AG04450 (cell line): ENCODE data around the gene RET. TPM values are rescaled to one million over a fixed set of nuclear protein-coding genes. Genes with fewer than 3 reads are reported as not detected.

ENCODE experiments used
- CTCF ChIA-PET: fragments of 300-600, 350-600 bp; formaldehyde crosslinking; extraction: SDS; loops from one replicate; lab custom pipeline; 2022; ENCODE audit warnings: antibody characterized with exemption, inconsistent platforms; lab: Charles Lee
- POLR2A ChIA-PET: fragments of 350-600 bp; formaldehyde crosslinking; extraction: SDS; loops from one replicate; lab custom pipeline; 2021; ENCODE audit warnings: antibody characterized with exemption, inconsistent platforms; lab: Yijun Ruan, JAX
- DNase-seq: peaks from one replicate; pipeline ENCODE4 v3.0.0-alpha.2; 2011; ENCODE audit warnings: low read depth, low spot score
- H3K27ac ChIP-seq: one replicate; pipeline ENCODE4 v1.5.1; 2012; ENCODE audit warnings: low read depth, low read length, control low read depth
- H3K27me3 ChIP-seq: one replicate; pipeline ENCODE4 v1.6.0; 2012; ENCODE audit warnings: low read length; ENCODE audit not compliant: control insufficient read depth, insufficient read depth
- H3K4me3 ChIP-seq: 2 replicates; pipeline ENCODE4 v1.5.1; 2011; ENCODE audit warnings: mild to moderate bottlenecking, low read depth, low read length, control low read depth
- H3K9me3 ChIP-seq: 2 replicates; pipeline ENCODE4 v1.5.1; 2012; ENCODE audit warnings: low read length; ENCODE audit not compliant: control insufficient read depth, insufficient read depth
- polyA plus RNA-seq: library from polyadenylated mRNA; depleted of rRNA; stranded (reverse); fragments of >200 nt; gene quantifications from 2 replicates; pipeline ENCODE4 v1.2.3, GENCODE V29; 2011
- TF ChIP-seq, protein P1 (sequence below): IDR thresholded peaks from 2 replicates; pipeline ENCODE4 v1.5.1; 2011; ENCODE audit warnings: low read depth, low read length, control low read depth, inconsistent platforms

The RET gene
- polyA plus RNA-seq, 1 experiment = 0.06 TPM

DNA sequence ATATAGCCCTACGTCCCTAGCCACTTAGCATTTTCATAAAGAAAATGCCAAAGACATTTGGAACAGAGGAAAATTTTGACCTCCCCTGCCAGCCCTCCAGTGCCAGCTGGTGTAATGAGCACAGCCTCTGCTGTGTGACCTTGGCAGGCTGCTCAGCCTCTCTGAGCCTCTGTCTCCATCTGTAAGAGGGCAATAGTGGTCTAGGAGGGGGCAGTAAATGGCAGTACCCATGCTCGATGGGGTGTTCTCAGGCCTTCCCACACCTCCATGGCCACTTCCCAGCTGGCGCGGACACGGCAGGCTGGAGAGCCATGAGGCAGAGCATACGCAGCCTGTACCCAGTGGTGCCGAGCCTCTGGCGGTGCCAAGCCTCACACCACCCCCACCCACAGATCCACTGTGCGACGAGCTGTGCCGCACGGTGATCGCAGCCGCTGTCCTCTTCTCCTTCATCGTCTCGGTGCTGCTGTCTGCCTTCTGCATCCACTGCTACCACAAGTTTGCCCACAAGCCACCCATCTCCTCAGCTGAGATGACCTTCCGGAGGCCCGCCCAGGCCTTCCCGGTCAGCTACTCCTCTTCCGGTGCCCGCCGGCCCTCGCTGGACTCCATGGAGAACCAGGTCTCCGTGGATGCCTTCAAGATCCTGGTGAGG is 37.3 kb downstream of the RET start:
- Histone ChIP-seq H3K27ac (no peak overlapping the region), H3K9me3 (no peaks in the 10 kb centered on the region; the same call in 1 of the 2 replicates), H3K4me3 (no peak overlapping the region), H3K27me3 (peaks cover 8% of the 10 kb centered on the region)
- ChIA-PET CTCF (no interaction called here), POLR2A (no interaction called here)
- TF ChIP-seq, protein P1, sequence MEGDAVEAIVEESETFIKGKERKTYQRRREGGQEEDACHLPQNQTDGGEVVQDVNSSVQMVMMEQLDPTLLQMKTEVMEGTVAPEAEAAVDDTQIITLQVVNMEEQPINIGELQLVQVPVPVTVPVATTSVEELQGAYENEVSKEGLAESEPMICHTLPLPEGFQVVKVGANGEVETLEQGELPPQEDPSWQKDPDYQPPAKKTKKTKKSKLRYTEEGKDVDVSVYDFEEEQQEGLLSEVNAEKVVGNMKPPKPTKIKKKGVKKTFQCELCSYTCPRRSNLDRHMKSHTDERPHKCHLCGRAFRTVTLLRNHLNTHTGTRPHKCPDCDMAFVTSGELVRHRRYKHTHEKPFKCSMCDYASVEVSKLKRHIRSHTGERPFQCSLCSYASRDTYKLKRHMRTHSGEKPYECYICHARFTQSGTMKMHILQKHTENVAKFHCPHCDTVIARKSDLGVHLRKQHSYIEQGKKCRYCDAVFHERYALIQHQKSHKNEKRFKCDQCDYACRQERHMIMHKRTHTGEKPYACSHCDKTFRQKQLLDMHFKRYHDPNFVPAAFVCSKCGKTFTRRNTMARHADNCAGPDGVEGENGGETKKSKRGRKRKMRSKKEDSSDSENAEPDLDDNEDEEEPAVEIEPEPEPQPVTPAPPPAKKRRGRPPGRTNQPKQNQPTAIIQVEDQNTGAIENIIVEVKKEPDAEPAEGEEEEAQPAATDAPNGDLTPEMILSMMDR = no peak
- DNase-seq = no peak

DNA sequence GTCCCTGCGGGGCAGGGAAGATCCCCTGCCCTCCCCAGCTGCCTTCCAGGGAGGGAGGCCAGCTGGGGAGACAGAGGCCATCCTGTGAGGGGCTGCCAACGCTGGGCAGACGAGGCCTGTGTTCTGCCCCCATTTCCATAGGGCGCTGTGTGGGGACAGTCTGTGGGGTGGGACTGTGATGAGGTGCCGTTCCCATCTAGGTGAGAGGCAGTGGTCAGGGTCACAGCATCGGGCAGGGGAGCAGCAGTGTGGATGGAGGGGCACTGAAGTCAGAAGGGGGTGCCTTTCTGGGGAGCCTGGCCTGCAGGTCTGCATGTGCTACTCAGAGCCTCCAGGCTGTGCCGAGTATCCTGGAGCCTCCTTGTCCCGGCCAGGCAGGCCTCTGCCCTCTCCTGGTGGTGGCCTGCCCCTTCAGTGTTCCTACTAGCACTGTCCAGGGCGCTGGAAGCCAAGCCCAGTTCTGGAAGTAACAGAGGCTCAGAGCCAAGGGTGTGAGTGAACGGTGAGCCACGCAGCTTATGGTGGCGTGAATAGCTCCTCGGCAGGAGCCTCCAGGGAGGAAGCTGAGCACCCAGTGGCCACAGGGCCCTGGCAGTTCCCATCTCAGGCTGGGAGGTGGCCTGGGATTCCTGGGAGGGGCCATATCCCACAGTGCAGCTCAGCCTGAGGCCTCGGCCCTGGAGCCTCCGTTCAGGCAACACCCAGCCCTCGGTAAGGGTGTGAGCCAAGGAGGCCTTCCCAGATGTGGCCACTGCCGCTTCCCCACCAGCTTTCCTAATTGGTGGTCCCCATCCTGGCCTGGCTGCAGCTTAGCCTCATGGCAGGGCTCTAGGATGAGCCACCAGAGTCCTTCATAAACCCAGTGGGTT is 38.1 kb downstream of the RET start:
- CTCF ChIA-PET = no interaction called here
- TF ChIP-seq, protein P1 = no peak
- no peaks in the 10 kb centered on the region; the same call in 1 of the 2 replicates for H3K9me3 ChIP-seq
- H3K27me3 ChIP-seq = peaks cover 5% of the 10 kb centered on the region
- no peak for DNase-seq
- H3K27ac ChIP-seq = no peak overlapping the region
- POLR2A ChIA-PET = no interaction called here
- H3K4me3 ChIP-seq = no peak overlapping the region

- Histone ChIP-seq H3K4me3 (no peak overlapping the region), H3K9me3 (no peaks in the 10 kb centered on the region; the same call in 1 of the 2 replicates), H3K27ac (no peak overlapping the region), H3K27me3 (peaks cover 5% of the 10 kb centered on the region)
- ChIA-PET CTCF (no interaction called here), POLR2A (no interaction called here)
- TF ChIP-seq, protein P1 = no peak
- DNase-seq = no peak
These were observed 39.2 kb downstream of the RET start for GRCh38 chr10:43115881-43116595.

- POLR2A ChIA-PET = no interaction called here
These were observed 39.7 kb downstream of the RET start for GRCh38 chr10:43116596-43116995.

More at GRCh38 chr10:43116596-43116995, 39.7 kb downstream of the RET start:
- TF ChIP-seq, protein P1 = no peak
- Histone ChIP-seq H3K27me3 (peaks cover 7% of the 10 kb centered on the region), H3K27ac (no peak overlapping the region), H3K4me3 (no peak overlapping the region), H3K9me3 (no peaks in the 10 kb centered on the region; the same call in 1 of the 2 replicates)
- DNase-seq = no peak
- CTCF ChIA-PET = no interaction called here
